Measurements from ENCODE around the gene CRYBB1. TPM values are rescaled to one million over a fixed set of nuclear protein-coding genes. Genes with fewer than 3 reads are reported as not detected.

The CRYBB1 gene
- total RNA-seq, 4 donors from 2014 or later = 0.42 TPM; not detected in 3

DNA sequence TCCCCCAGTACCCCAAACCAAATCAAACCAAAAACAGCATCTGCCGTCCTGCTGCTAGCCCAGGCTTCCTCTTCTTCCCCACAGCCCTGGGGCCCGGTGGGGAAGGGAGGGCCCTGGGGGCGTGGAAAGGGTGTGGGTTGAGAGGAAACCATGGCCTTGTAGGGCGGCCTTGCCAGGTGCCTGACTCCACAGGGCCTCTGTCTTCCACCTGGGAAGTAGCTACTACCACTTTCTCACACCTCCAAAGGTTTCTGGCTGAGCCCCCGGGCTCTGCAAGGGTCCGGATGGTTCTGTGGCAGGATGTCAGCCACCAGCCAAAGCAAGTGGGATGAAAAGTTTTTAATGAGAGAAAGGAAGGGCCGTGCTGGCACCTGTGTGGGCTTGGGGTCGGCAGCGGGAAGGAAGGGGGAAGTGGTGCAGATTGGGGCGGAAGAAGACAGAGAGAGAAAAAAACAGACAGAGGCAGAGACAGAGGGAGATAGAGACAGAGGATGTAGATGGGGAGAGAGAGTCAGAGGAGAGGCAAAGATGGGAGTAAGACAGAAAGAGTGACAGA is 38.4 kb downstream of the CRYBB1 start:
- H3K4me3 ChIP-seq (ENCODE audit: low read depth, poor library complexity, severe bottlenecking) = no peak overlapping the region
- intact Hi-C loops (cut with DNase I; ENCODE audit: low total_unique reads) = no loop called here
- WGBS, 2 donors = 53 to 58% methylated on average over 10 of the region's 10 CpGs
- no peak for DNase-seq (ENCODE audit: low spot score in 2 of 2)
- TF ChIP-seq CTCF (IDR thresholded peaks at IDR 0.05) (no peak), POLR2A (IDR thresholded peaks at IDR 0.05) (no peak)

DNA sequence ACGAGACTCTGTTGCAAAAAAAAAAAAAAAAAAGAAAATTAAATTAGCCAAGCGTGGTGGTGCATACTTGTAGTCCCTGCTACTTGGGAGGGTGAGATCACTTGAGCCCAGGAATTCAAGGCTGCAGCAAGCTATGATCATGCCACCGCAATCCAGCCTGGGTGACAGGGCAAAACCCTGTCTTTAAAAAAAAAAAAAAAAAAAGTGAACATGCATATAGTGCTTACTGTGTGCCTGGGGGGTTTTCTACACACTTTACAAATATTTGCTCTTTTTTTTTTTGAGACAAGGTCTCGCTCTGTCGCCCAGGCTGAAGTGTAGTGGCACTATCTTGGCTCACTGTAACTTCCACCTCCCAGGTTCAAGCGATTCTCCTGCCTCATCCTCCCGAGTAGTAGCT is 40.7 kb downstream of the CRYBB1 start:
- intact Hi-C loops (cut with DNase I; ENCODE audit: low total_unique reads) = no loop called here
- no peak for TF ChIP-seq CTCF (IDR thresholded peaks at IDR 0.05)
- no peak for TF ChIP-seq POLR2A (IDR thresholded peaks at IDR 0.05)
- DNase-seq (ENCODE audit: low spot score in 2 of 2) = no peak
- WGBS, 2 donors = 96% methylated on average over 7 of the region's 7 CpGs
- H3K4me3 ChIP-seq (ENCODE audit: low read depth, poor library complexity, severe bottlenecking) = no peak overlapping the region

GRCh38 chr22:26576026-26576680 is 41.7 kb downstream of the CRYBB1 start:
- TF ChIP-seq POLR2A (IDR thresholded peaks at IDR 0.05) (no peak), CTCF (IDR thresholded peaks at IDR 0.05) (no peak)
- DNase-seq (ENCODE audit: low spot score in 2 of 2) = no peak
- 40 to 42% methylated on average over 8 of the region's 8 CpGs for WGBS, 2 donors

GRCh38 chr22:26574001-26574723 is 43.7 kb downstream of the CRYBB1 start:
- TF ChIP-seq POLR2A (IDR thresholded peaks at IDR 0.05) (no peak), CTCF (IDR thresholded peaks at IDR 0.05) (no peak)
- no peak for DNase-seq (ENCODE audit: low spot score in 2 of 2)
- H3K4me3 ChIP-seq (ENCODE audit: low read depth, poor library complexity, severe bottlenecking) = no peak overlapping the region
- intact Hi-C loops (cut with DNase I; ENCODE audit: low total_unique reads) = no loop called here
- 68 to 78% methylated on average over 7 of the region's 7 CpGs for WGBS, 2 donors

More at GRCh38 chr22:26576026-26576680, 41.7 kb downstream of the CRYBB1 start:
- intact Hi-C loops (cut with DNase I; ENCODE audit: low total_unique reads) = no loop called here
- H3K4me3 ChIP-seq (ENCODE audit: low read depth, poor library complexity, severe bottlenecking) = no peak overlapping the region

DNA sequence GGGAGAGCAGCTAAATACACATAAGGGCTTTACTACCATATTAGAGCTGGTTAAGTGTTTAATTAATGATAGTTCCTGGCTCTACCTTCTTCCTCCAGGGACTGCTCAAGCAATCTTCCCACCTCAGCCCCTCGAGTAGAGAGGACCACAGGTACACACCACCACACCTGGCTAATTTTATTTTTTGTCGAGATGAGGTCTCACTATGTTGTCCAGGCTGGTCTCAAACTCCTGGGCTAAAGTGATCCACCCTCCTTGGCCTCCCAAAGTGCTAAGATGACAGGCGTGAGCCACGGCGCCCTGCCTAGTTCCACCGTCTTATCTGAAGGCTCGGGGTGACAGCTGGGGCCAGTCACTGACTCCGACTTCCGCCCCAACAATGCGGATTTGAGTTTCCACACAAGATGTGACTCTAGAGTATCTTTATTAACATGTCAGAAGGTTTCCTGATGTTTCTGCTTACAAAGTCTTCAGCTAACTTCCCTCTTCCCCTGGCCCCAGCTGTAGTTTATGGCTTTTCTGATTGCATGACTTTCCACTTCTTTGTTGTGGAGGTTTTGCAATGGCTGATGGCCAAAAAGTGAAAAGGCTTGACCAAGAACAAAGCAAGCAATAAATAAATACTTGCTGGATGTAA is 44.7 kb downstream of the CRYBB1 start:
- no peak for DNase-seq (ENCODE audit: low spot score in 2 of 2)
- no peak overlapping the region for H3K4me3 ChIP-seq (ENCODE audit: low read depth, poor library complexity, severe bottlenecking)
- 69 to 83% methylated on average over 10 of the region's 10 CpGs for WGBS, 2 donors
- TF ChIP-seq CTCF (IDR thresholded peaks at IDR 0.05) (no peak), POLR2A (IDR thresholded peaks at IDR 0.05) (no peak)
- intact Hi-C loops (cut with DNase I; ENCODE audit: low total_unique reads) = no loop called here
